Thoracic aorta (tissue), 2 donors: ENCODE data around the gene SMIM45.

Source experiments
- ATAC-seq: fragments of 150-250 bp; one replicate; pipeline ENCODE4 v1.8.0; 2017; ENCODE audit warnings: low read depth; ENCODE audit not compliant: insufficient number of reproducible peaks, low FRiP score
- DNase-seq: peaks from one replicate; pipeline ENCODE4 v3.0.0-alpha.2; 2020; ENCODE audit warnings: low spot score
- H3K27ac ChIP-seq, 2 donors: fragments of 200-600 bp; sonication (generic); 1 replicate in 1 of 2; 2 replicates in 1 of 2; pipeline ENCODE4 v1.5.1; 2016; ENCODE audit warnings: mild to moderate bottlenecking in 2 of 2, moderate library complexity in 2 of 2
- H3K27me3 ChIP-seq: fragments of 200-600 bp; sonication (generic); replicated peaks from 2 replicates; pipeline ENCODE4 v1.6.0; 2016; ENCODE audit warnings: mild to moderate bottlenecking; ENCODE audit not compliant: insufficient read depth
- H3K36me3 ChIP-seq: fragments of 200-600 bp; sonication (generic); one replicate; pipeline ENCODE4 v1.5.1; 2016
- H3K4me1 ChIP-seq, 2 donors: fragments of 200-600 bp; sonication (generic); 1 replicate in 1 of 2; 2 replicates in 1 of 2; pipeline versions ENCODE4 v1.5.1 to v1.6.0; 2016; ENCODE audit warnings: low read depth in 2 of 2, mild to moderate bottlenecking in 1 of 2; ENCODE audit not compliant: control insufficient read depth in 1 of 2
- H3K4me3 ChIP-seq: fragments of 200-600 bp; sonication (generic); 2 replicates; pipeline ENCODE4 v1.5.1; 2016; ENCODE audit warnings: mild to moderate bottlenecking
- H3K9me3 ChIP-seq: fragments of 200-600 bp; sonication (generic); 2 replicates; pipeline ENCODE4 v1.5.1; 2016
- CTCF ChIP-seq: fragments of 200-600 bp; sonication (generic); IDR thresholded peaks from one replicate; pipeline ENCODE4 v1.5.1; 2019; ENCODE audit warnings: antibody characterized with exemption

Gene SMIM45

DNA sequence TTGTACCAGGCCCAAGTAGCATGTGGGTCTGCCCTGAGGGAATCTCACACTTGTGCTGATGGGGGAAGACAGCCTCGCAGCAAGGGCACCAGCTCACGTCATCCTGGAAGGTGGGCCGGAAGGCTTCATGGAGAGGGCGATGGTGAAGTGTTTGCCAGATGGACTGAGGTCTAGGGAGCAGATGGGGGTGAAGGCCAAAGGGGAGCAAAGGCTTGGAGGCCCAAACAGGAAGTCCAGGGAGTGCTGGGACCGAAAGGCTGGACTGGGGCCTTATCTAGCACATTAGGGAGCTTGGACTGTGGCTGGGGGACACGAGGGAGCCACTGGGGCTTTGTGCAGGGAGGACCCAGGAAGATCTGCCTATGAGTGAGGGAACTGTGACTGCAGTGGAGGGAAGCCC lies 24.1 kb upstream of the SMIM45 start:
- TF ChIP-seq CTCF = no peak
- Histone ChIP-seq H3K4me1 (no peaks in the 10 kb centered on the region), H3K9me3 (no peaks in the 10 kb centered on the region), H3K27me3 (no peaks in the 10 kb centered on the region), H3K27ac (no peak overlapping the region), H3K36me3 (no peaks in the 10 kb centered on the region), H3K4me3 (no peak overlapping the region)
- DNase-seq = no peak
- no peak for ATAC-seq

DNA sequence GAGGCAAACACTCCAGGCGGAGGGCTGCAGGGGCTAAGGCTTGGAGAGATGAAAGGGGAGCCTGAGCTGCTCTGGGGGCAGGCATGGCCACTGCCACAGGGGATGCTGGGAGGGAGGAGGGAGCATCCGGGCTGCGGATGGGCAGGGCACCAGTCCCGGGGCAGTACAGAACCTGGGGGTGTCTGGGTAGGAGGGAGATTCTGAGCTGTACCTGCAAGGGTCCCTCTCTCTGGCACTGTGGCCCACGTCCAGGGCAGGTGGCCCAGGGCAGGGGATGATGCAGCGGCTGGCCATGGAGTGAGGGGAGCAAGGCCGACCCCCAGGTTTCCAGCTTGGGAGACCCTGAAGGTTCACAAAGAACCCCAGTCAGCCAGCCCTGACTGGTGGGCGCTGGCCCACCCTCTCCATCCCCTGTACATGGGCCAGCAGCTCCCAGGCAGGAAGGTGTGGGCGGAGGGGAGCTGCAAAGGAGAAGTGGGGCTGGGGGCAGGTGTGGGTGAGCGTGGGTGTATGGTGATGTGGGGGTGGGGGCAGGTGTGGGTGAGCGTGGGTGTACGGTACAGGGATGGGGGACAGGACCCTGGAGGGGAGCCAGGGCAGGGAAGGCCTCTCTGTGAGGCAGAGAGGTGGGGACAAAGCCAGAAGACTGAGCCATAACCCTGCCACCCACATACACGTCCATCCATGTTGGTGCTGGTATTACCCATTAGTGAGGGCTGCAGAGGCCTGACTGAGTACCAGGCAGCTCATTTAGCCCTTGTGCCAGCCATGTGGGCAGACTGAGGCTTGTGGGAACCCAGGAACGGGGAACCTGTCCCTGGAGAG lies 23.1 kb upstream of the SMIM45 start:
- H3K9me3 ChIP-seq = no peaks in the 10 kb centered on the region
- no peaks in the 10 kb centered on the region for H3K4me1 ChIP-seq
- ATAC-seq = no peak
- no peaks in the 10 kb centered on the region for H3K36me3 ChIP-seq
- DNase-seq = no peak
- H3K4me3 ChIP-seq = no peak overlapping the region
- H3K27me3 ChIP-seq = no peaks in the 10 kb centered on the region
- no peak overlapping the region for H3K27ac ChIP-seq
- TF ChIP-seq CTCF = no peak

GRCh38 chr22:41929418-41929810 lies 22.5 kb upstream of the SMIM45 start:
- no peak for DNase-seq
- no peak for ATAC-seq
- H3K4me1 ChIP-seq = no peaks in the 10 kb centered on the region

GRCh38 chr22:41931701-41932269 lies 20.2 kb upstream of the SMIM45 start:
- no peak overlapping the region for H3K4me3 ChIP-seq
- TF ChIP-seq CTCF = no peak
- H3K27ac ChIP-seq = no peak overlapping the region
- no peak for DNase-seq
- ATAC-seq = no peak
- no peaks in the 10 kb centered on the region for H3K27me3 ChIP-seq
- H3K9me3 ChIP-seq = no peaks in the 10 kb centered on the region
- H3K4me1 ChIP-seq = no peaks in the 10 kb centered on the region
- H3K36me3 ChIP-seq = no peaks in the 10 kb centered on the region

More at GRCh38 chr22:41929418-41929810, 22.5 kb upstream of the SMIM45 start:
- TF ChIP-seq CTCF = no peak
- no peaks in the 10 kb centered on the region for H3K27me3 ChIP-seq
- no peaks in the 10 kb centered on the region for H3K36me3 ChIP-seq
- H3K4me3 ChIP-seq = no peak overlapping the region
- no peaks in the 10 kb centered on the region for H3K9me3 ChIP-seq
- H3K27ac ChIP-seq = no peak overlapping the region

- no peak overlapping the region for H3K4me3 ChIP-seq
- no peaks in the 10 kb centered on the region for H3K27me3 ChIP-seq
- no peaks in the 10 kb centered on the region for H3K9me3 ChIP-seq
- no peak overlapping the region for H3K27ac ChIP-seq
- TF ChIP-seq CTCF = no peak
- H3K4me1 ChIP-seq = no peaks in the 10 kb centered on the region
- DNase-seq (no peak), ATAC-seq (no peak)
- no peaks in the 10 kb centered on the region for H3K36me3 ChIP-seq
Observed at GRCh38 chr22:41932353-41932752, 19.6 kb upstream of the SMIM45 start.
